Endometrium (tissue), 2 donors: ENCODE data around the gene INPP4B.

Experiments
- FAIRE-seq: peaks from 2 replicates; lab custom pipeline; 2012; peaks lifted over from hg19 to GRCh38; lab: Jason Lieb, UNC
- donor health status: control.
- donor health status: control.

INPP4B gene

DNA sequence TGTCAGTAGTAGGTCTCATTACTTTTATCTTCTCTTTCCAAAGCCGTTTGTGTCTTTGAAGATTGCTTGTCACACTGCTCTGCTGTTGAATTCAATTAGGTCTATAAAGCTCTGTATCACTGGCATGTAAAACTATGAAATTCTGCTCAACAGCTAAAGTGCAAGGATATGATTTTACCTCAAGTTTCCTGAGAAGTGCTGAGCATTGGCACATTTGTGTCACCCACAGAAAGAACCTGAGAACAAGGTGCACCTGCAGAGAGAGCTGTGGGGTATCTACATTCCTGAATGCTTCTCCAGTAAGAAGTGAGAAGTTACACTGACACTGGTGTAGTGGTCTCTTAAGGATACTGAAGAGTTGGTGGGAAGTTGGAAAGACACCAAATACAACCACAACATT lies 274.0 kb downstream of the INPP4B start:
- no peak for FAIRE-seq

DNA sequence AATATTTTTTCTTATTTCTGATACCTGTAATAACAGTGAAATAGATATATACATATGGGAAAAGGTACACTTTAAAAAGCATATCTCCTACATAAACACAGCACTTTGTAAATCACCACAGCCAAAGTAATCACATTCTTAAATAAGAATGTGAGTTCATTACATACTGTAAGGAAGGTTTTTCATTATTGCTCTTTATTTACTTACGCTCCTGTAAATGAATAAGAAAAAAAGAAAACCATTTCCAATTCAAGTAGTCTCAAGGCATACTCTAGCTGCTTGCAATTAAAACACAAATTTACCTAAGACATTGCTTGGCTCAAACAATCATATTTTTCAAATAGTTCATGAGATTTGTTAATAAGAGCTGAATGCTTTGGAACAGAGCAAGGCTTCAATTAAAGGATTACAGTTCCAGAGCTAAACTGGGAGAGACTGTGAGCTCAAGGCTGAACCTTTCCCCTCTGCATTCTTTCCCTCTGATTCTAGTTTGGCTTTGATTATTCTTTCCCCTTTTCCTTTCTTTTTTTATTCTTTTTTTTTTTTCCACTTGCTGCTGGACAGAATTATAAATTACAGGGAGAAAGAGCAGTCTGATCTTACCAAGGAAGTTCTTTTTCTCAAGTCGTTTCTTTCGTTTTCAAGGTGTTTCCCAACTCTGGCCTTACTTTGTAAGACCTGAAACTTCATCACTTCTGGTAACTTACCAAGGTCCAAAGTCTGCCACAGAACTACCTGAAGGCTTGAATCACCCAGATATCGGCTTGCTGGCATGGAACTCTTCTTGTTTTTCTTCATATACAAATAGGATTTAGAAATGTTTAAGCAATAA lies 278.3 kb downstream of the INPP4B start:
- FAIRE-seq: peak; percentile 72

DNA sequence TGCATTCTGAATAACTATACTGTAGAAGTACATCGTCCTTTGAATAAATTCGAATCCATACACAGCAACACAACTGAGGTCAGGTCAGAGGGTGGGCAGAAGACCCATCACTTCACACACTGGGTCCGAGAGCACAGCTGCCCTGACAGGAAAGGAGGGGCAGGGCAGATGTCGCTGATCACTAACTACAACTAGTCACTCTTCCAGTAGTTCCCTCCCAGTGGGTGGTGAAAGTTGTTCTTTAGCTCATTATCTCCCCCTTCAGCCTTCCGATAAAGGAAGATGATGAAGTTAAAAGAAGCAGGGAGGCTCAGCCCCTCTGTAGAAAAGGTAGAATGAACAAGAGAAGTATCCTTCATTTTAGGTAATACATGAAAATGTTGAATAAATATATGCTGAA lies 278.9 kb downstream of the INPP4B start:
- no peak for FAIRE-seq

DNA sequence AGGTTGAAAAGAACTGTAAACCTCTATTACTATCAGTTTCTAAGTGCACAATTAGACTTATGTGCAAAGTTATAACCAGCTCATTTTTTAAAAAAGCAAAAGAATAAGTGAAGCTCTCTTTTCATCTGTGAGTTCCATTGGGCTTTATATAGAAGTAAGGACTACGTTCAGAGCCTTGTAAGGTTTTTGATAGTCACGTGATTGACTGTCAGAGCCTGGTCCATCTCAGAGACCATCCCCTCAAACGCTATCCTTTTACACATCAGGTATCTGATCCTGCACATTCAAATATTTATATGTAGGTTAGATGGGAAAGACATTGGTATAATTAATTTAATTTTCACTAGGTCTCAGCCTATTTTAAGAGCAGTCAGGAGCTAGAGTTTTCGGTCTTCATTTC lies 279.3 kb downstream of the INPP4B start:
- no peak for FAIRE-seq

DNA sequence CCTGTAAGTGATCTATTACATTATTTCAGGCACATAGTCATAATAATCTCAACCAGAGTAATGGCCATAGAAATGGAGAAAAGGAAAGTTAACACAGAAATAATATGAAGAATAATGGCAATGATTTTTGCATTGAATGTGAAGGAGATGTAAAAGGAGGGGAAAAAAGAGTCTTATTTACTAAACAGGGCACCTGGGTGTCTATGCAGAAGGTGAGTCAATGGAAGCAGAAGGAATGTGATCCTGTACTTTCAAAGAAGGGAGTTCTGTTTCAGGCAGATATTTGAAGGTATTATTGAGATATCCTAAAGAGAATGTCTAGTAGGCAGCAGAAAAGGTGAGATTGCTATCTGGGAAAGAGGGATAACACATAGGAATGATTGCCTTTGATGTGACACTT lies 279.9 kb downstream of the INPP4B start:
- no peak for FAIRE-seq

DNA sequence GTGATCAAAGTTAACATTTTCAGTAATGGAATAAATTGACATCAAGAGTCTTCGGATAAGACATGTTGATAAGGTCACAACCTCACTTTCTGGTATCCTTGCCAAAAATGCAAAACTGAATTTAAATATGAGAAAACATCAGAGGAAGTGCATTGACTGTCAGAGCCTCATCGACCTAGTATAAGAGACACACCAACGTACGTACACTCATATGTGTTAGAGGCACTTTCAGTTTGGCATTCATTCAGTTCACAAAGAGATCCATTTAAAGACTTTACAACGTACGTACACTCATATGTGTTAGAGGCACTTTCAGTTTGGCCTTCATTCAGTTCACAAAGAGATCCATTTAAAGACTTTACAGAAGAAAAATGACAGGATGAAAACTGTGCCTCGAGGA lies 280.3 kb downstream of the INPP4B start:
- no peak for FAIRE-seq

DNA sequence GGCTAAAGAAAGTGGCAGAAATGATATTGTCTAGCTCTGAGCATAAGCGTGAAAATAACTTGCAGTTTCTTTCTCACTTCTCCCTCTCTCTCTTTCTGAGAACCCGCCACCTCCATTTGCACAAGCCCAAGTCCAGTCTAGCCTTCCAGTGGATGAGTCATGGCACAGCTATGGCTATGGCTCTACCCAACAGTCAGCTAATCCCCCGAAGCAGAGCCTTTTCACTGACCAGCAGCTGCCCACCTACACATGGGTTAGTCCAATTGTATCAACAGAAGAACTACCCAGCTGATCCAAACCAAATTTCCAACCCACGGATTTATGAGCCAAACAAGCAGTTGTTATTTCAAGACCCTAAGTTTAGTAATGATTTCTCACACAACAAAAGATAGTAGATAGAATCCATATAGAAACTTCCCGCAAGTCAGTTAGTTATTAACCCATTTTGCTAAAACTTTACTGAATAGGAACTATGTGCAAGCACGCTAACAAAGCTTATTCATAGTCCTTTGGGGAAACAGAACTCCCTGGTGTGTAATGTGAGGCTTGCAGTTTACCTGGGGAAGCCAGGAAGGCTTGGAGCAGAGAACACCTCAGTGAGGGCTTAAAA lies 282.3 kb downstream of the INPP4B start:
- FAIRE-seq: no peak

DNA sequence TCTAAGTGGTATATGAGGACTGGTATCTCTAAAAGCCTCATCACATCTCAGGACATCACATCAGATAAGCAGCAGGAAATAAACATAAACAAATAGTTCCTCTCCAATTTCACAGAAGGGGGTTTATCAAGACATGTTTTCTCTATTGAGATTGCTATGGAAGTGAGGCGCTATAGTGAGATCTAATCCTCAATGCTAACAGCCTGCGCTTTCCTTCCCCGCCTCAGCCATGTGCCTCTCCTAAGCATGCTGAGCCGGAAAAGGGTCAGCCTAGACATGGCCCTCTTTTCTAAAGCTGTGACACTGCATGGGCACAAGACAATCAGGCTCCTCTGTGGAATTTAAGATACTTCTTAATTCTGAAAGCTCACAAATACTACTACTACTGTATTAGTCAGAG lies 286.1 kb downstream of the INPP4B start:
- no peak for FAIRE-seq

DNA sequence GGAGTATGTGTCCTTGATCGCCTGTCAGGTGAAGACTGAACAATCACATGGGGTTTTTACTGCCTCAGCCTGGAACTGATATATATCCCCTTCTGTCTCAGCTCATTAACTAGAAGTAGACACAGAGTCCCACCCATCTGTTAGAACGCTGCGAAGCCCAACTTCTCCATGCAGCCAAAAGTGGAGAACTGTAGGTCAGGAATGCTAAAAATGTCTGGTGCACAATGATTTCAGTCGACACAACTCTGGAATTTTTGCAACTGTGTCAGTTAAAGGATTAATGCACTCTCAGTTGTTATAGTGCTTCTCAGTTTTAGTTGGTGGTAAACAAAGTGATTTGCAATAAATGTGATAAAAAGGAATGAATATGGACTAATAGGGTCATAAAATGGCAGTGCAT lies 287.2 kb downstream of the INPP4B start:
- no peak for FAIRE-seq

DNA sequence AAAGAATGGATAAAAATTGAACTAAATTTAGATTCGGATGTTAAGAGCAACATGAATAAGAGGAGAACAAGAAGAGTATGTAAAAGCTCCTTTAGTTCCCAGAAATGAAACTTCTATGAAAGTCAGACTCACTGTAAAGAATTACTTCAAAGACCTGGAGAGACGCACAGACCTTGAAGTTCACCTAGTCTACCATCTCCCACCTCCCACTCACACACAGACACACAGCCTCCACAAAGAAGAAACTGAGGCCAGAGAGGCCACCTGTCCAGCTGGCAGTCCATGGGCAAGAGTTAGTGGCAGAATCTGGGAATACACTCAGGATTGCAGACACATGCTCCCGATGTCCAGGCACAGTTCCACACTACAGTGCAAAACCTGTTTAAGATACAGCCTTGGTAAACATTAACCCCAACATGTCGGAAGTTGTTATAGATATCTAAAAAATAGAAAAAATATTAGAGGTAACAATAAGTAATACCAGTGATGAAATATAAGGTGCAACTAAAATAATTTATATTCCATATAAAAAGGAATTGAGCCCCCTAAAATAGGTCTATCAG lies 288.8 kb downstream of the INPP4B start:
- no peak for FAIRE-seq

DNA sequence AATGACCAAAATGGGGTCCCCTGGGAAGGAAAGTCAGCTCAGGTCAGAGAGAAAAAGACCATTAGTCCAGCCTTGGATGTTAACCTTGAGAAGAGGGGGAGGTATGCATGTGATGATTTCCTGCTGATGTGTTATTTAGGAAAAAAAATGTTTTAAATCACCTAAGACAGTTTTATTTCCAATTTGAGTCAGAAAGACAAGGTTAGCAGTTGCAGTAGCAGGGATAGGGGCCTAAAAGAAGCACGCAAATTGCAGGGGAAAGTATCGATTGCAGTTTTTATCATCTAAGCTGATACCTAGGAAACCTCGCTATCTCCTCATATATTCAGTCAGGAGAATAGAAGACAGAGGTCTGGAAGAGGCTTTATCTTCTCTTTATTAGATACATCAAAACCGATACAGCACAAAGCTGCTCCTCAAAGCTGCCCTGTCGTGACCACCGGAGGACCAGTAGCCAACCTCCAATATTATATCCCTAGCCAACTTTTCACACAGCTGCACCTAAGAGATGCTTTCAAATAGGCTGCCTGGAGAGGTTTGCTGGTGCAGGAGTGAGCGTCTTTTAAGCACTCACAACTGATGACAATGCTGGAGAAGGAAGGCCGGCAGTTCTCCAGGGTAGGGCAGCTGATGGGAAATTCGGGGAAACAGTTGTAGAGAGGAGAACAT lies 289.4 kb downstream of the INPP4B start:
- no peak for FAIRE-seq

DNA sequence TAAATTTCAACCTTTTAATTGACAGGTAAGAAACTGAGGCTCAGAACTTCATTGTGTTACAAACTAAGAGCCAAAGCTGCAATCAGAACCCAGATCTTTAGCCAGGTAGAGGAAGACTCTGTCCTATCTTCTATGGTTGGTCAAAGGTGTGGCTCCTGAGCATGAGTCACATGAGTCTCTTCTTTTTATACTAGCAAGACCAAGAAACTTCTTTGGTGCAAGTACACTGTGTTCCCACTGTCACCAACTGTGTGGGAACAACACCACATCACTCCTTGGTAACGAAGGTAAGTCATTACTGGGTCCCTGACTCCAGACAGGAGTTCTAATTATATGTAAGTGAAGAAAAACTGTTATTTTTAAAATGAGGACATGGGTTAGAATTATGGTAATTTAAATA lies 290.1 kb downstream of the INPP4B start:
- FAIRE-seq: no peak

DNA sequence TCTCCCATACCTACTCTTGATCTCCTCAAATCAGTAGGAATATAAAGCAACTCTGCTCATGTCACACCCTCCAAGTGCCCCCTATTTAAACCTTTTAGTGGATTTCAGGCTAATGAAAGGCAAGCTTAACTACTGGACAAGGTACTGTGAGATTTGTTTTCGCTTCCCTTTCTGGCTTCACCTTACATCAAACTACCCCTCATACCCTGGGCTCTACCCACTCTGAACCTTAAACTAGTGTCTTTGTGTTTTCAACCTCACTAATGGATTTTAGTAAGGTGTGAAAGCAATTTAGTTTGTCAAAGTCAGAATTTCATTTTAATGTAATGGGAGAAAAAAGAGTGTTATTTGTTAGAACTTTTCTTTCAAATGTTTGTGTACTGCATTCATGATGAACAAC lies 291.7 kb downstream of the INPP4B start:
- FAIRE-seq: no peak

DNA sequence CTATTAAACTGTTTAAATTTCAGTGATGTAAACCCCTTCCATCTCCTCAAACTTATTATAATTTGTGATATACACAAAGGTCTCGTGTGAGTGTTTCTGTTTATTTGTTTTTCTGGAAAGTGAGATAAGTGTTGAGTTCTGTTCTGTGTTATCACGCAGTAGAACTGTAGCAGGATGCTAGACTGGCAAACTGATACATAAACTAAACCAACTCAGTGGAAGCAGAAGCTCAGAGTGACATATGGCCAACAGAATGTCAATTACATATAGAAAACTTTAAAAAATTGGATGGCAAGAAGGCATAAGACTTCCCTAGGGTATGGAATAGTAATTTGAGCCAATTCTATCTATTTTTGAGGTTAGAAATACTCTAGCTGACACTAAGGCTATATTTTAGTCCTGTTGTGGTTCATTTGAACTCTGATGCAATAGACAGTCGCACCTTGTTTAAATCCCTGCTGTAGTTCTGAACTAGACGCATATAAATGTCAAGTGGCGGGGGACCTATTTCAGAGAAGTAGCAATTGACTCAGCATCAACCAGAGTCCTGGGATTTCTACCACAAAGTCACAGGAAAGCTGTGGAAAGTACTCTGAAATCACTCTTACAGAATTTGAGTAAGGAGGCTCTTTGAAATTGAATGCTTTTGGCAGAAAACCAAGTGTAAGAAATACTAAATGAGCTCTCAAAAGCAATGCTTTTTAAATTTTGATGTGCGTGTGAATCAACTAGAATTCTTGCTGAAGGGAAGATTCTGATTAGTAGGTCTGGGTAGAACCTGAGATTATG lies 294.4 kb downstream of the INPP4B start:
- no peak for FAIRE-seq

DNA sequence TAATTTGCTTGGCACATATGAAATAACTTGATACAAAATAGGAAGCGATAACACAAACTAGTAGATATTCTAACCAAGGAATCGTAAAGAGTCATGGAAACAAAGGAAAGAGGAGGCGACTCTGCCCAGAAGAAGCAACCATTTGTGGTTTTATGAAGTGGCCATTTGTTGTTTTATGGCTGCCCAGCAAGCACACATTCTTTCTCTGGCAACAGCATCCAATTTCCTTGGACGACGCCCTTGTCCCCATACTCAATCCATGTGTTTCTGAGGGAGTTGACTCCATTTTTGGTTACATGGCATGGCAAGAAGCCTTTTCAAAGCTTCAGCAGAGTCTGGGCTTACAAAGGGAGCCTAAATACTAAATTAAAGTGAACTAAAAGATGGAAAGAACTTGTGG lies 295.1 kb downstream of the INPP4B start:
- no peak for FAIRE-seq

DNA sequence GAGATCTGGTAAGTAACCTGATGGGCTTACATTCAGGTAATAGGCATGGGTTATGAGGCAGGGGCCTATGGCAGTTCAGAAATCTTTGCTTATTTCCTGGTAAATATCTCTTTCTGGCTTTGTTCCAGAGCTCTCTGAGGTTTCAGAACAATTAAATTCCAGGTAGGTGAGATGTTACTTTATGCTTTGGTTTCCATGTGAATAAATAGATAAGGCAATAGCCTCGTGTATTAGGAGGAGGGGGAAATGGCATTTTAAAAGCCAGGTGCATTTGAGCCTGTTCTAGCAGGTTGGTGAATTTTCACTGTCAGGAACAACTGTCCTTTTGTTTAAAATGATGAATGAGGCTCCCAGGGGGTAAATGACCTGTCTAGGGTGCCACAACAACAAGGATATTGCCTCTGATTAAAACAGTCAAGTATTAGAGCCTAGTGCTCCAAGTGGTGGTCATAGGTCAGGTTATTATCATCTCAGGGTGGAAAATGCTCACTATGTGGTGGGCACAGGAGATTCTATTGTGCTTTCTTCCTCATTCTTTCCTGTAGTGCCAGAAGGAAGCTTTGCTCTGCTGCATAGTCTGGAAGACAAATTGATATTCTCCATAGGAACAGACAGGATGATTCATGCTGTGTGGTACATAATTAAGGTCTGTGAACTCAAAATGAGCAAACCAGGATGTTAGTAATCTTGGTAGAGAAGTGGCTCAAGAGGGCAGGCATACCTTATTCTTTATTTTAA lies 296.2 kb downstream of the INPP4B start:
- FAIRE-seq: no peak

DNA sequence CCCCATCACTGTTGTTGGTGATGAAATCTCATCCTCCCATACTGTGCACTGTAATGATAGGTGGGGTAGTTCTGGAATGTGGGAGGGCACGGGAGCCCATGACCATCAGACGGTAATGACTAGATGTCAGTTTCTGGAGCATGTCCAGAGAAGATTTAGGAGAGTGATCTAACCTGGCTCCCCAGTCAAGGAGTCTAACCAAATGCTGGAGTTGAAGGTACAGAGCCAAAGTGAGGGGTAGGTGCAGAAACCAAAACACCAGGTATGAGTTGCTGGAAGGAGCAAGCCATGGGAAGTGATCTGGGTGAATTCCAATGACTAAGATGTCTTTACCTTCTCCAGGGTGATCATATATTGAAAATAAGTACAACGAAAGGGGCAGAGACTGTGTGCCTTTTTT lies 296.9 kb downstream of the INPP4B start:
- no peak for FAIRE-seq

DNA sequence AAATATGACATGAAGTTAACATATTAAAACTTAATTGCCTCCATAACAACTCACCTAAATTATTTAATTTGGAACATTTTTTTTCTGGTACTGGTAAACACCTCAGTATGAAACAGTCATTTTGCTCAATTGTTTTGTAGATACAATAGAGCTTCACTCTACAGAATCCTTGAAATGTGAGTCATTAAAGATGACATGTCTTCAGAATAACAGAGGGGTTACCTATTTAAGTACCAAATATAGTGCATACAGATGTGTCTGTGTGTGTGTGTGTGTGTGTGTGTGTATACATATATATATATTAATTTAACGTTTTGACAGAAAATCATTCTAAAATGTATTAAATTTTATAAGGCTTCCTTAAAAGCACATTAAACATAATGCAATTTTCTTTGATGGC lies 297.6 kb downstream of the INPP4B start:
- FAIRE-seq: no peak

DNA sequence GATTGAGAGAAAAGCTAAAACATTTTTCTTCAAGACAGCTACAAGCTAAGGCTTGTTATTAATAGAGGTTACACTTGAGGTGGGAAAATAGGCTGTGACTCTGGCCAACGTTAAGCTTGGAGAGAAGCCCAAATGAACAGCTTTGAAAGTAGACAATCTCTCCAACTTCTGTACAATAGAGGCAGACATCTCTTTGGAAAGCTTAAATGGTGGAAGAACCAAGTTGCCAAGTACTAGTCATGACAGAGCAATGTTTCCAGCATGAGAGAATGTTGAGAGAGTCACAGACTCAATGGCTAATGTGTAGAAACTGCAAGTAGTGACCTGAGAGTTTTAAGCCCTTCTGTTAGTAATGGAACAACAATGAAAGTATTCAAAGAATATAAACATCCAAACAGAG lies 298.1 kb downstream of the INPP4B start:
- FAIRE-seq: no peak

DNA sequence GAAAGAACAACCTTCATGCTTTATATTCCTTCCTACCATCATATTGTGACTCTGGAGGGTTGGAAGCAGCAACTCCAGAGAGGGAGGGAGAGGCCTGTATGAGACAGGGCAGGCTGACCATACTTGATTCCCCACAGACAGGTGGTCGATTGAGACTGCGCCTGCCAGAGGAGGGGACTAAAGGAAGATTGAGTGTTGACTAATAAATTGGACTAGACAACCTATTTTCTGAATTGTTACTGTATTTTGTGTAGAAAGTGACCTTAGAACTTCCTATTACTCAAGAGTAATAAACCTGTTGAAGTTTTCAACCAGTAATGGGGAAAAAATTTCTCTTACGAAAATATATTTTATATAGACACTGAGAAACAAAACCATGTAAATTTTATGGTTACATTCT lies 301.5 kb downstream of the INPP4B start:
- no peak for FAIRE-seq

DNA sequence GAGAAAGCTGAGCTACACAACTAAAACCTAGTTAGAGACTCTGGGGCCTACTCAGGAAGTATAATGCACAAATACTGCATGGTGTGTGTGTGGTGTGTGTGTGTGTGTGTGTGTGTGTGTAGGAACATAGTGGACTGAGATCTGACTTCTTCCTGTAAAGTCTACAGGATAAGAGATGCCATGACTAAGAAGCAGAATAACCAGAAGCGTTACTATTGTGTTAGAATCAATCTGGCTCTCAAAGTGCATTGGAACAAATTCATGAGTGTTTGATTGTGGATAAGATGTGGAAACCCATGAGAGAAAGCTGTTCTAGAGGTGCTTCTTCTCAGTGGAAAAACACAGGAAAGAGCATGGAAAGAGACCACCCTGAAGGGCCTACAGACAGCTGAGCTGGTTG lies 302.1 kb downstream of the INPP4B start:
- FAIRE-seq: no peak

DNA sequence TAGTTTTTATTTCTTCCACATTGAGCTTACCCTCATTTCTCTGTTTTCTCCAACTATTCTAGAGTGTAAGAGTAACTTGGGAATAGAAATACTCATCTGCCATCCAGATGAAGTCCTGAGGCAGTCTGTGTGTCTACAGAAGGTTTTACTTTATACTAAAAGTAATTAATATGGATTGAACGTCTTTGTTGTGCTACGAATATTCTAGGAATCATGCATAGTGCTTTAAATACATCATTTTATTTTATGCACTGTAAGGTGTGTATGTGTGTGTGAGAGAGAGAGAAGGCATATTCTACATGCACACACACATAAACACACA lies 305.7 kb downstream of the INPP4B start:
- FAIRE-seq: no peak
